ENCODE measurements around the gene CCDC197. TPM values are rescaled to one million over a fixed set of nuclear protein-coding genes. Genes with fewer than 3 reads are reported as not detected.

CCDC197 gene
- polyA plus RNA-seq, 1 experiment: not detected

- CTCF ChIA-PET: interaction anchor here (0.6 to 9.6 kb wide), 2 partner anchors 11 to 133 kb away, joined by 3 to 65 read pairs; no protein-coding TSS in a partner anchor
- Histone ChIP-seq H3K9me3 (ENCODE audit: control insufficient read depth, insufficient read depth, low read length) (no peaks in the 10 kb centered on the region; the same call in 1 of the 2 replicates), H3K27ac (ENCODE audit: low read depth, low read length) (no peak overlapping the region), H3K4me3 (ENCODE audit: low read depth, low read length) (no peak overlapping the region), H3K27me3 (ENCODE audit: control insufficient read depth, insufficient read depth, low read length) (no peaks in the 10 kb centered on the region)
- POLR2A ChIA-PET: no interaction called here
- no peak for DNase-seq (ENCODE audit: low read depth, low spot score)
- TF ChIP-seq CTCF (IDR thresholded peaks at IDR 0.05; ENCODE audit: low read depth, low read length): no peak
Measured at GRCh38 chr14:94047581-94047980, 50.5 kb downstream of the CCDC197 start.

DNA sequence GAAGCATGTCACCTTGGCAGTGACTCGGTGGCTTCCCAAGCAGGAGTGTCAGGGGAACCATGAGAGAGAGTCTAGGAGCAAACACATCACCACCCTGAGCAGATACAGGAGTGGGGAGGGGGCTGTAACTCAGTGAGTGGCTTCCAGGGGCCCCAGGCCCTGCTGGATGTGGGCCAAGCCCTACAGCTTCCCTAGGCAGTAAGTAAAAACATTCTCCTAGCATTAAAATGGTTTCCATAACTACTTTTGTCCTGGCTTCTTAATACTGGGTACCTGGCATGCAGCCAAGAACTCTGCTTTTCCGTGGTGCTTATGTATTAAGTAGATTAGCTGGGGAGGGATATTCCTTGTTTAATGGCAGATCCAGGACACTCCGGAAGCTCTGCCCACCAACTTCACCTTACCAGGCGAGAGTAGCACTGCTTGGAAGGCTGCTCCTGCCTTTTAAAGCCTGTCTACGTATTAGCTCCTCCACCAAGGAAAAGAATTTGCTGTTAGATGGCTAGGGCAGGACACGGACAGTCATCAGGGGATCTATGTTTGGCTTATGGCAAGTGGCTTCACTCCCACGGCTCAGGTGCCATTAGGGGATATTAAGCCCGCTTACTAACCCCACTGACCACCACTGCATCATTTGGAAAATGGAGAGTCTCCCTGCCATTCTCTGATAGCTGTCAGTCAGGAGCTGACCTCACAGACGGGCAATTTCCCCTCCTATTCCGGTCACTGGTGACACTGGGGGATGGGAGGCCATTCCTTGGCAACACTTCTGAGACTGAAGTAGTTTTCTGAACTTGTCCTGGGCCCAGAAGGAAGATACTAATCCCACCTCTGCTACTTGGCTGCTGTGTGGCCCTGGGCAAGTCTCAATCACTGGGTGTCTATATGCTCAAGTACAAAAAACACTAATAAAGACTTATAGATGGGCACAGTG lies 51.9 kb downstream of the CCDC197 start:
- Histone ChIP-seq H3K27ac (ENCODE audit: low read depth, low read length) (no peak overlapping the region), H3K9me3 (ENCODE audit: control insufficient read depth, insufficient read depth, low read length) (no peaks in the 10 kb centered on the region), H3K4me3 (ENCODE audit: low read depth, low read length) (no peak overlapping the region), H3K27me3 (ENCODE audit: control insufficient read depth, insufficient read depth, low read length) (no peaks in the 10 kb centered on the region)
- no peak for TF ChIP-seq CTCF (IDR thresholded peaks at IDR 0.05; ENCODE audit: low read depth, low read length)
- ChIA-PET POLR2A (no interaction called here), CTCF (interaction anchor here (1.1 to 9.6 kb wide), 5 partner anchors 13 to 88 kb away, joined by 4 to 68 read pairs (median 12); no protein-coding TSS in a partner anchor)
- DNase-seq (ENCODE audit: low read depth, low spot score): no peak

- POLR2A ChIA-PET: no interaction called here
Measured at GRCh38 chr14:94049625-94050023, 52.5 kb downstream of the CCDC197 start.

DNA sequence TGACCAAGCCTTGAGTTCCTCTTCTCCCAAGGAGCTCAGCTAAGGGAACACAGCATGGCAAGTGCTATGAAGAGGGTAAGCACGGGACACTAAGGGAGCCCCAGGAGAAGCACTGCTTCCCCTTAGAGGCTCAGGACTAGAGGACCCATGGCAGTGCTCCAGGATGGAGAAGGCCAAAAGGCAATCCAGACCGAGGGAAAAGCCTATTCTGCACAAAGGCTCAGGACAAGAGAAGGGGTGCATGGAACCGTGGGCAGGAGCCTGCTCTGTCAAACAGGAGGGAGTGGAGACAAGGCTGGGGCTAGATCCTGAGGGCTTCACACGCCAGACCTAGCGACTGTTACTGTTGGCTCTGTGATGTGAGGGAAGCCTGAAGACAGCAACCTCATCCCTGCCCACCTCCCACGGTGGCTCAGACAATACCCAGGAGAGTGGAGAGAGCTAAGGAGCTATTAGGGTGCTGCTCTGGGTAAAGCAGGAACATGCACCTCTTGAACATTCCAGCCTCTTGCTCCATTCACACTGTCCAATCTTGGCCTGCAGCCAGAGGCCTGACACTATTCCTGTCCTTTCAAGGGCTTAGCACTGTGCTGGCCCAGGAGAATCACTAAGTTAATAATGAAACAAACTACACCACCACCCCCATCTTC lies 53.3 kb downstream of the CCDC197 start:
- no peak for TF ChIP-seq CTCF (IDR thresholded peaks at IDR 0.05; ENCODE audit: low read depth, low read length)
- ChIA-PET POLR2A (no interaction called here), CTCF (interaction anchor here (0.6 to 9.6 kb wide), 13 partner anchors 11 to 130 kb away, joined by 4 to 68 read pairs (median 7); partner anchors contain the start of gene IFI27L2)
- no peaks in the 10 kb centered on the region for H3K27me3 ChIP-seq (ENCODE audit: control insufficient read depth, insufficient read depth, low read length)
- no peak for DNase-seq (ENCODE audit: low read depth, low spot score)
- no peaks in the 10 kb centered on the region for H3K9me3 ChIP-seq (ENCODE audit: control insufficient read depth, insufficient read depth, low read length)
- H3K27ac ChIP-seq (ENCODE audit: low read depth, low read length): no peak overlapping the region
- no peak overlapping the region for H3K4me3 ChIP-seq (ENCODE audit: low read depth, low read length)

More at GRCh38 chr14:94049625-94050023, 52.5 kb downstream of the CCDC197 start:
- Histone ChIP-seq H3K9me3 (ENCODE audit: control insufficient read depth, insufficient read depth, low read length) (no peaks in the 10 kb centered on the region), H3K4me3 (ENCODE audit: low read depth, low read length) (no peak overlapping the region), H3K27me3 (ENCODE audit: control insufficient read depth, insufficient read depth, low read length) (no peaks in the 10 kb centered on the region), H3K27ac (ENCODE audit: low read depth, low read length) (no peak overlapping the region)
- no peak for TF ChIP-seq CTCF (IDR thresholded peaks at IDR 0.05; ENCODE audit: low read depth, low read length)
- CTCF ChIA-PET: interaction anchor here (1.1 to 9.6 kb wide), 3 partner anchors 13 to 87 kb away, joined by 4 to 68 read pairs (median 65); no protein-coding TSS in a partner anchor
- DNase-seq (ENCODE audit: low read depth, low spot score): no peak
